HepG2 (cell line): ENCODE results near the gene DSTN. TPM values are rescaled to one million over a fixed set of nuclear protein-coding genes. Genes with fewer than 3 reads are reported as not detected.

Experiments
- ARID3A ChIP-seq: IDR thresholded peaks from 2 replicates; pipeline ENCODE4 v1.6.1; 2012; ENCODE audit warnings: low read depth, low read length, improper control_type of control experiment
- ARID4A ChIP-seq: sonication (generic); formaldehyde crosslinking; IDR thresholded peaks from 2 replicates; pipeline ENCODE4 v1.5.0; 2020; ENCODE audit warnings: mild to moderate bottlenecking, missing genetic modification reagents, borderline replicate concordance
- HNRNPK ChIP-seq: fragments of 200-400 bp; formaldehyde crosslinking; IDR thresholded peaks from 2 replicates; pipeline ENCODE4 v1.6.1; 2018; ENCODE audit warnings: low read length, low read depth, moderate library complexity, mild to moderate bottlenecking; ENCODE audit not compliant: poor library complexity, severe bottlenecking
- NAIF1 ChIP-seq: sonication (generic); formaldehyde crosslinking; IDR thresholded peaks from 2 replicates; pipeline ENCODE4 v1.5.0; 2020; ENCODE audit warnings: mild to moderate bottlenecking, missing genetic modification reagents, borderline replicate concordance
- PCBP2 ChIP-seq: fragments of 200-400 bp; formaldehyde crosslinking; optimal IDR thresholded peaks from 2 replicates; pipeline ENCODE3; 2018; ENCODE audit warnings: low read length, low read depth; ENCODE audit not compliant: poor library complexity, severe bottlenecking
- PHF20 ChIP-seq: sonication (generic); formaldehyde crosslinking; IDR thresholded peaks from 2 replicates; pipeline ENCODE4 v1.5.0; 2020; ENCODE audit warnings: mild to moderate bottlenecking, missing genetic modification reagents
- PHF5A ChIP-seq: IDR thresholded peaks from one replicate; pipeline ENCODE4 v1.6.1; 2018; ENCODE audit warnings: low read depth, missing genetic modification reagents; ENCODE audit not compliant: unreplicated experiment
- RBM22 ChIP-seq: fragments of 200-400 bp; formaldehyde crosslinking; optimal IDR thresholded peaks from 2 replicates; pipeline ENCODE3; 2017; ENCODE audit warnings: mild to moderate bottlenecking, low read length, moderate library complexity
- RFXAP ChIP-seq: sonication (generic); formaldehyde crosslinking; IDR thresholded peaks from 2 replicates; pipeline ENCODE4 v1.4.0; 2020; ENCODE audit warnings: missing genetic modification reagents, borderline replicate concordance
- SMC3 ChIP-seq: IDR thresholded peaks from 2 replicates; pipeline ENCODE4 v1.6.1; 2011; ENCODE audit warnings: low read length, improper control_type of control experiment
- SP4 ChIP-seq: sonication (generic); formaldehyde crosslinking; IDR thresholded peaks from 2 replicates; pipeline ENCODE4 v1.8.1; 2023; ENCODE audit warnings: mild to moderate bottlenecking, missing genetic modification reagents
- TARDBP ChIP-seq: sonication (generic); formaldehyde crosslinking; IDR thresholded peaks from 2 replicates; pipeline ENCODE4 v1.8.0; 2022; ENCODE audit warnings: mild to moderate bottlenecking, missing genetic modification reagents
- ZBTB39 ChIP-seq: sonication (generic); formaldehyde crosslinking; IDR thresholded peaks from 2 replicates; pipeline ENCODE4 v1.5.0; 2020; ENCODE audit warnings: missing genetic modification reagents
- ZBTB8A ChIP-seq: sonication (generic); formaldehyde crosslinking; IDR thresholded peaks from 2 replicates; pipeline ENCODE4 v1.4.0; 2020; ENCODE audit warnings: mild to moderate bottlenecking, low read depth, missing genetic modification reagents, borderline replicate concordance
- ZNF619 ChIP-seq: sonication (generic); formaldehyde crosslinking; IDR thresholded peaks from 2 replicates; pipeline ENCODE4 v1.4.0; 2020; ENCODE audit warnings: mild to moderate bottlenecking, missing genetic modification reagents
- ZNF792 ChIP-seq: IDR thresholded peaks from 2 replicates; pipeline ENCODE4 v1.6.1; 2016
- ZSCAN31 ChIP-seq: sonication (generic); formaldehyde crosslinking; IDR thresholded peaks from 2 replicates; pipeline ENCODE4 v1.5.0; 2020; ENCODE audit warnings: low read depth, mild to moderate bottlenecking, missing genetic modification reagents
- polyA plus RNA-seq, 8 experiments: library from polyadenylated mRNA; depleted of rRNA in 3 of 8; stranded (reverse) in 7 of 8; unstranded in 1 of 8; fragments of >200 nt; fragmentation: Illumina TruSeq in 4 of 8; extraction: Trizol in 4 of 8; gene quantifications; 2 replicates each; pipeline versions ENCODE4 v1.2.1 to v1.2.3, GENCODE V29; 2011 to 2016; ENCODE audit warnings: low read depth in 4 of 8, missing spikeins in 1 of 8, mixed read lengths in 1 of 8; ENCODE audit not compliant: insufficient read depth in 1 of 8
- total RNA-seq, 5 experiments: library from RNA; depleted of rRNA; stranded (reverse); fragments of >200 nt; fragmentation: Illumina TruSeq; extraction: Trizol; gene quantifications; 2 replicates each; pipeline ENCODE4 v1.2.3, GENCODE V29; 2016; ENCODE audit warnings: low read depth in 1 of 5
- TF ChIP-seq, protein P1 (sequence below): sonication (generic); formaldehyde crosslinking; IDR thresholded peaks from 2 replicates; pipeline ENCODE4 v1.4.0; 2020; ENCODE audit warnings: missing genetic modification reagents

Gene DSTN
- total and polyA plus RNA-seq, 2 of the 13 experiments (the other 11 are each of a cell fraction or from before 2014, with no cell fraction given): 27.6 to 106 TPM

DNA sequence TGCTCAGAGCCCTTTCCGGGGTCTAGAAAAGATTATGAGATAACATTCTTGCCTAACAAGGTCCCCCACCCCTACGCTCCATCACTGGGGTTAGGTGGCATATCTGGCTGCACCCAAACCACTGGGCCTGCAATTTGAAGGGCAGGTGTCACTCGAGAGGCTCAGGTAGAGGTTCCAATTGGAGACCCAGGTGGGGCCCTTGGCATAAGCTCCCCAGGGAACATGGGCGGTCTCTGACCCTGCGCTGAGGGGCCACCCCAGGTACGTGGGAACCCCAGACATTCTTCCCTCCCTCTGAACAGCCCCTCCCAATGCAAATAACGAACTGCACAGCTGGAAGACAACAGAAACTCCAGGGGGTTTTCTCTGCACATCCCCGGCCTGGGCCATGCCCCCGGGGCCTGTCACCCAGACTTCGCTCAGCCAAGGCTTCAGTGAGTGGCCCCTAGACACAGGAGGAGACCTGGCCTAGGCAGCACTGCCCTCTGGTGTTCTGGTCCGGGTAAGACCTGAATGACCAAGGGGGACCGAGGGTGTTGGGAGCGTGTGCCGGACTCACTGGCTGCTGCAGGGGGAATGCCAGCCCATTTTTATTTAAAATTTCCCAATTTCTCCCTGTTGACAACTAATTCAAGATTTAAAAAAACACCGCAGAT is 47.5 kb downstream of the DSTN start (continued):
- TF ChIP-seq HNRNPK (no peak), ZNF792 (CRISPR knock-in tag) (no peak), RFXAP (CRISPR knock-in tag) (no peak), NAIF1 (CRISPR knock-in tag) (no peak), ZBTB8A (CRISPR knock-in tag) (no peak), ARID3A (no peak), ARID4A (CRISPR knock-in tag) (0 out of 2 replicates have a peak, but pooled peaks have one; percentile 6), TARDBP (CRISPR knock-in tag) (no peak), SMC3 (peak; percentile 63), SP4 (CRISPR knock-in tag) (0 out of 2 replicates have a peak, but pooled peaks have one; percentile 19), PCBP2 (no peak), PHF20 (CRISPR knock-in tag) (no peak), PHF5A (peak; percentile 17), ZNF619 (no peak), RBM22 (peak; percentile 91), ZBTB39 (CRISPR knock-in tag) (no peak), ZSCAN31 (CRISPR knock-in tag) (no peak)
- TF ChIP-seq, protein P1, sequence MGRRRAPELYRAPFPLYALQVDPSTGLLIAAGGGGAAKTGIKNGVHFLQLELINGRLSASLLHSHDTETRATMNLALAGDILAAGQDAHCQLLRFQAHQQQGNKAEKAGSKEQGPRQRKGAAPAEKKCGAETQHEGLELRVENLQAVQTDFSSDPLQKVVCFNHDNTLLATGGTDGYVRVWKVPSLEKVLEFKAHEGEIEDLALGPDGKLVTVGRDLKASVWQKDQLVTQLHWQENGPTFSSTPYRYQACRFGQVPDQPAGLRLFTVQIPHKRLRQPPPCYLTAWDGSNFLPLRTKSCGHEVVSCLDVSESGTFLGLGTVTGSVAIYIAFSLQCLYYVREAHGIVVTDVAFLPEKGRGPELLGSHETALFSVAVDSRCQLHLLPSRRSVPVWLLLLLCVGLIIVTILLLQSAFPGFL (CRISPR knock-in tag): 0 out of 2 replicates have a peak, but pooled peaks have one; percentile 60
